Activated CD4-positive, CD25-positive, alpha-beta regulatory T cell treated with anti-CD3 and anti-CD28 coated beads, Interleukin-2, amount 50 U/mL, for 24 hours (primary cell): Measurements from ENCODE around the gene KIAA0513.
A peak's percentile ranks its signal among the peaks of the same experiment; 100 is the strongest.
"Not testable (repeated sequence)": the region's sequence is repeated elsewhere in the genome, so short reads cannot be mapped to it uniquely, and the experiment has no call there.

Experiments used
- ATAC-seq, 2 donors: fragments of 150-1000 bp; cut with Tn5 transposase; one replicate each; pipeline ENCODE4 v1.10.0; 2021; ENCODE audit warnings: mild to moderate bottlenecking in 1 of 2, moderate library complexity in 1 of 2

The KIAA0513 gene

GRCh38 chr16:85114909-85115567 lies 87.4 kb downstream of the KIAA0513 start:
- ATAC-seq, result peak; percentile 82 to 85

GRCh38 chr16:85117418-85117817 lies 89.8 kb downstream of the KIAA0513 start:
- ATAC-seq, result no peak

- no peak for ATAC-seq
These were observed 92.4 kb downstream of the KIAA0513 start for GRCh38 chr16:85120006-85120340.

- ATAC-seq, result not testable (repeated sequence)
These were observed 95.8 kb downstream of the KIAA0513 start for GRCh38 chr16:85123441-85123840.

DNA sequence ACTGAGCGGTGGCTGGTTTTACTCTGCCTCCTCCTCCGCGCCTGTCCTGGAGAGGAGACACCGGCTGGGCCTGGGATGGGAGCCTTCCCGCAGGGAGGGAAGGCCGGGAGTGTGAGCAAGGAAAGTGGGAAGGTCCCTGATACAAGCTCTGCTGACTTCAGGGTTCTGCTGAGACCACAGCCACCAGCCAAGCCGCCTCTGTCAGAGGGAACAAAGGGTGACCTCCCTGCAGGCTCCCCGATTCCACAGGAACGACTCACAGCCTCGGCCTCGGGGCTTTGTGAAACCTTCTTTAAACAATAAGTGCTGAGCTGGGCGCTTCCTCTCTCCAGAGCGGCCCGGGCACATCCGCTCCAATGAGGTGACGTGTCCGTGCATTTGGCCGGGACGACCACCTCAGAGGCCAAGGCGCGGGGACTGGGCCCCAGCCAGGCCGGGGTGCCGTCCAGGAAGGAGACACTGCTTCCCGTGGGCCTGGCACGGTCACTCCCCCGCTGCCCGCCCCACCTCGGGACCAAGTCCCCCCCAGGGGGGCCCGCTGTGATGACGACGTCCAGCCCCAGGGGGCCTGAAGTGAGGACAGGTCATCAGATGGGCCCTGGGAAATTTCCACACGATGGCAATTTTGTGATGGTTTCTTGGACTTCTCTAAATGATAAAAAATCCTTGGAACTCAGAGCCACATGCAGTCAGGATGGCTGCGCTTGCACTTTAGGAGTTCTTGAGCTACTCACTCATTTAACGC lies 96.5 kb downstream of the KIAA0513 start:
- ATAC-seq, result no peak

DNA sequence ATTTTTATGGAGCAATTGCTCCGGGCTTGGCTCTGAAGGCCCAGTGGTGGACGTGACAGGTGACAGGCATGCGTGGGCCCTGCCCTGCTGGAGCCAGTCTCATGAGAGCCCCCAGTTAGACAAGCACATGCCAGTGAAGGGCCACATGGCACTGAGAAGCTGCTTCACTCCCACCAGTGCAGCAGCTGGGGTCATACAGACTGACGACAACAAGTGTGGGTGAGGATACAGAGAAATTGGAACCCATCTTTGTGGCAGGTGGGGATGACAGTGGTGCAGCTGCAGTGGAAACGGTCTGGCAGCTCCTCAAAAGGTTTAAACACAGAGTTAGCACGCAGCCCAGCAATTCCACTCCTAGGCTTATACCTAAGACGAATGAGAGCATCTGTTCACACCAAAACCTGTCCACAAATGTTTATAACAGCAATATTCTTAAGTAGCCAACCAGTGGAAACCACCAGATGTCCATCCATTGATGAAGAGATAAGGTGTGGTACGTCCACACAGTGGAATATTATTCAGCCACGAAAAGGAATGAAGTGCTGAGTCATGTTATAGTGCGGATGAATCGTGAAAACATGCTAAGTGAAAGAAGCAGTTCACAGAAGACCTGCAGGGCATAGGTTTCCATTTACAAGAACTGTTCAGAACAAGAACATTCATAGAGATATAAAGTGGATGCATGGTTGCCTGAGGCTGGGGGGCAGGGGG lies 97.2 kb downstream of the KIAA0513 start:
- no peak for ATAC-seq

DNA sequence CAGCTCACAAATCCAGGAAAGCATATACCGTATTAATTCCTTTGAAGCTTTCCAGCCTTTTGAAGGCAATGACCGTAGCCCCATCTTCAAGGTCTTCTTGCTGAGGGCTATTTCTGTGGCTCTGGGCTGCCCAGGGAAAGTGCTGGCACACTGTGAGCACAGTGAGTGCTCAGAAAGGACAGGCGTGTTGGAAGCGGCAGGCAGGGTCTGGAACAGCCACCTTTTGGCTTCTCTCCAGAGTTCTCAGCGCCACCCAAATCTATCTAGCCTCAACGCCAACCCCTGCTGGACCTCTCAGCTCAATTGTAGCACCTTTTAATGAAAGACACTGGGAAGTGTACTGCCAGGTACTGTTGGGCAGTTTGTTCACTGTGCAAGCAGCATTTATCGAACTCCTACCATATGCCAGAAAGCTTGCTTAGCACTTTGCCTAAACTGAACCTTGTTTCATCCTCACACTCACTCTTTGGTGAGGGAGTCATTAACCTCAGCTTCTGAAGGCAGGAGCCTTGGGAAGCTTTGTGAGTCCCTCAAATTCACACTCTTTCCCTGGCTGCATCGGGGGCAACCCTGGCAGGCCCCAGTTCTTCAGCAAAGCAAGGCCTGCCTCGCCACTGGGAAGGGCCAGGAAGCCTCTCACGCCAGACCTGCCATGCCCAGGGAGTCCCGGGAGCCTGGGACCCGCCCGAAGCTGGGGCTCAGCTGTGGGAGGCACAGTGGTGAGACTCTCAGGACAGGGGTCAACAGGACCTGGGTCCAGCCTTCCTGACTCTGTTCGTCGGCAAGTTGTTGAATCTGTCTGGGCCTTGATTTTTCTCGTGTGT lies 98.2 kb downstream of the KIAA0513 start:
- no peak for ATAC-seq

DNA sequence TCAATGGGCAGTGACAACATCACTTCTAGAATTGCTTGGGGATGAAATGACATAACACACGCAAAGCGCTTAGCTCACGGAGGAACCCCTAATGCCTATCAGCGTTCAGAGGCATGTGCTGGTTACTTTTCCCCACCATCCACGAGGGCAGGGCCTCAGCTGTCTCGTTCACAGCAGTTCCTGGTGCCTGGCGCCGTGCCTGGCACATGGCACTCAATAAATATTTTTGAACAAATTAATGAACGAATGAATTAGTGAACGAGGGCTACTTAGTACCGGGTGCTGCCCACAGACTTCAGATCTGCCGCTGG lies 98.8 kb downstream of the KIAA0513 start:
- ATAC-seq, result no peak

GRCh38 chr16:85126705-85127378 lies 99.2 kb downstream of the KIAA0513 start:
- ATAC-seq, result no peak

GRCh38 chr16:85127379-85127723 lies 99.8 kb downstream of the KIAA0513 start:
- no peak for ATAC-seq

GRCh38 chr16:85128079-85128837 lies 100.7 kb downstream of the KIAA0513 start:
- no peak for ATAC-seq

- no peak for ATAC-seq
These were observed 102.5 kb downstream of the KIAA0513 start for GRCh38 chr16:85129876-85130704.

GRCh38 chr16:85130705-85131028 lies 103.1 kb downstream of the KIAA0513 start:
- ATAC-seq, result no peak

DNA sequence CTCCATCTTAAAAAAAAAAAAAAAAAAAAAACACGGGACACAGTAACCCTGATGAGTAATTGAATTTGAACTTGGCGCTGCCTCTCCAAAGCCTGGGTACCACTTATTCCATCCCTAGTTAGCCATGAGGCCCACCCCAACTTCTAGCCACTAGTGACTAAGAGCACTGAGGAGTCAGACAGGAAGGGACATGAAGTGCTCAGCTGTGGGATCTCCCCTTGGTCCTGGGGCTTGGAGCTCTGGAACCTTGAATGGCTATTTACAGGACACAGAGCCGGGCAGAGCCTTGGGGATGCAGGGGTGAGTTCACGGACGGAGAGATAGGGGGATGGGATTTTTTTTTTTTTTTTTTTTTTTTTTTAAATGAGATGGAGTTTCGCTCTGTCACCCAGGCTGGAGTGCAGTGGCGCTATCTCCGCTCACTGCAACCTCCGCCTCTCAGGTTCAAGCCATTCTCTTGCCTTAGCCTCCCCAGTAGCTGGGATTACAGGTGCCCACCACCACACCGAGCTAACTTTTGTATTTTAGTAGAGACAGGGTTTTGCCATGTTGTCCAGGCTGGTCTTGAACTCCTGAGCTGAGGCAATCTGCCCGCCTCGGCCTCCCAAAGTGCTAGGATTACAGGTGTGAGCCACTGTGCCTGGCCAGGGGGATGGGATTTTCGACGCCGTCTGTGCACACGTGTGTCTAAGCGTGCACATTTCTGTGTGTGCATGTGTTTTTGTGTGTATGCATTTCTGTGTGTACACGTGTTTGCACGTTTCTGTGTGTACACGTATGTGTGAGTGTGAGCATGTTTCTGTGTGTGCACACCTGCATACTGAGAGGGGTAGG lies 105.1 kb downstream of the KIAA0513 start:
- ATAC-seq, result no peak

DNA sequence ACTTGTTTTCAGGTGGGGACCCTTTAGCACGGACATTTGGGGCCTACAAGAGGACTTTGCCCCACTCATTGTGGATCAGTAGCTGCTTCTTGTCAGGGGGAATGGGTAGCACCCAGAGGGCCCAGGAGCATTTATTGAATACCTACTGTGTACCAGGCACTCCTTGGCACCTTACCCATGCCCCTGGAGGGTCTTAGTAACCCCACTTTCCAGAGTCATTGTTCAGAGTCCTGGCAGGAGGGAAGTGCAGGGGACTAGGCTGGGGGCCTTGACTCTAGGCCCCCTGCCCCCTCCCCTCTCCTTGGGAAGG lies 105.7 kb downstream of the KIAA0513 start:
- ATAC-seq, result no peak

DNA sequence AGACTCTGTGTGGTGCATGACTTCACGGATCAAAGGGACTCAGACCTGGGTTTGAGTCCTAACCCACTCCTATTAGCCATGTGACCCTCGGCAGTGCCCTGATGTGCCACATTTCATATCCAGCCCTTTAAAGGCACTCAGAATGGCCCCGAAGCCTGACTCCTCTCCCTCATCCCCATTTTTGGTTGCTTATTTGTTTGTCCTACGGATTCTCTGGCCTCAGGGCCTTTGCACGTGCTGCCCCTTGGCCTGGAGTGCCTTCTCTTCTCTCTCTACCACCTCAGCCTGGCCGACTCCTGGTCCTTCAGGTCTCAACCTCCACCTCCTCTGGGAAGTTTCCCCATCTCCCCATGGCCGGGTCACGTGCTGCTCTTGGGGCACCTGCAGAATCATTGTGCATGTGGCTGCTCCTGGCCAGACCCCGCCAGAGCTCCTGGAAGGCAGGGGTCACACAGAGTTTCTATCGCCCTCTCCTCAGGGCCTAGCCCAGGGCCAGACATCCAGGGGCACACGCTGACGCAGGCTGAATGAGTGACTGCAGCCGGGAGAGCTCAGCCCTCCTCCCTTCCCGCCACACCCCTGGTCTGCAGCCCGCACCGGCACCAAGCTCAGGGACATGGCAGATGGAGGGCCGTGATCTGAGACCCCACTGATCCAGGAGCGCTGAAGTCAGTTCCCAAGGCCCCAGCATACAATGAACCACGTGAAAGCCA lies 106.6 kb downstream of the KIAA0513 start:
- ATAC-seq, result no peak

DNA sequence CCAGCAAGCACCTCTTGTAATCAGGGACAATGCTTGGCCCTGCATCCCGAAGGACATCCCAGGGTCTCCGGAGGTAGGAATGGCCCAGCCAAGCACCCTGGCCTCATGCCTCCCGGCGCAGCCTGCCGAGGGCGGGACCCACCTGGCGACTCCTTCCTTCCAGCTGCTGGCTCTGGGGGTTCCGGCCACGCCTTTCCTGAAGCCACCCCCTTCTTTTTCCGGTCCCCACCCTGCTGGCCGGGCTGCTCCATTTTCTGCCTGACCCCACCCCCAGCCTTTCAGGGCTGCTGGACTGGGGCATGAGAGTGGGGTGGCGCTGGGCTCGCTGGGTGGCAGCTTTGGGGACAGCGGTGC lies 107.2 kb downstream of the KIAA0513 start:
- no peak for ATAC-seq

- peak in 1 of 2 donors; percentile 5 for ATAC-seq
These were observed 108.7 kb downstream of the KIAA0513 start for GRCh38 chr16:85136213-85136701.

DNA sequence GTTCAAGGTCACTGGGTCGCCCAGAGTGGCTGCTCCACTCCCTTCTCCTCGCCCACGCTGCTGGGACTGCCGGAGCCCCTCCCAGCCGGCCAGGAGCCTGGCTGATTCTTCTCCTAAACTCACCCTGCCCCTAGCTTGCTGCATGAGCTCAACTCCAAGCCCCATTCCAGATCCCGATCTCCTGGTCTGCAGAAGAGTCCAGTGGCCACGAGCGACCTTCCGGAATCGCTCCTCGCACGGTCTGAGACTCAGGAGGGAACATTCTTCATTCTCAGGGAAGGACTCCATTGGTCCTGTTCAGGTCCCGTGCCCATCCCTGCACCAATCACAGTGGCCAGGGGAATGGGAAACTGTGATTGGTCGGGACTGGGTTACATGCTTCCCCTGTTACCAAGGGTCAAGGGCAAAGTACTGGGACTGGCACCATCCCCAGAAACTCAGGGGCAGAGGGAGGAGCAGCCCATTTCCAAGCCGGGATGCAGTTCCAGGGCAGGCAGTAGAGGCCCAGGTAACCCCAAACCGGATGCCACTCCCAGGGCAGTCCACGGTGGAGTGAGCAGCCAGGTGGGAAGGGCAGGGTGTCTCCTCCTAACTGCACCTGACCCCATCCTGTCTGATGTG lies 109.2 kb downstream of the KIAA0513 start:
- ATAC-seq, result no peak
